OCI-LY1 (cell line): ENCODE results near the gene SWAP70.
A peak's percentile ranks its signal among the peaks of the same experiment; 100 is the strongest.

Experiments
- H2AFZ ChIP-seq: fragments of 200-600 bp; sonication (generic), shearing (Covaris generic); 2 replicates; pipeline ENCODE4 v1.6.0; 2014; ENCODE audit warnings: antibody characterized with exemption, mild to moderate bottlenecking, low read length
- H3F3A ChIP-seq: fragments of 200-600 bp; sonication (generic), shearing (Covaris generic); 2 replicates; pipeline ENCODE4 v1.6.0; 2014; ENCODE audit warnings: mild to moderate bottlenecking, antibody characterized with exemption, low read length, moderate library complexity; ENCODE audit not compliant: insufficient read depth
- H3K27ac ChIP-seq: fragments of 200-600 bp; sonication (generic); 2 replicates; pipeline ENCODE4 v1.5.1; 2014; ENCODE audit warnings: low read length, mixed run types, mild to moderate bottlenecking, low read depth; ENCODE audit not compliant: poor library complexity, severe bottlenecking
- H3K27me3 ChIP-seq: fragments of 200-600 bp; sonication (generic); 2 replicates; pipeline ENCODE4 v1.6.0; 2014; ENCODE audit warnings: antibody characterized with exemption, mild to moderate bottlenecking, low read length, moderate library complexity; ENCODE audit not compliant: insufficient read depth
- H3K36me3 ChIP-seq: fragments of 200-600 bp; sonication (generic); 2 replicates; pipeline ENCODE4 v1.6.1; 2014; ENCODE audit warnings: mild to moderate bottlenecking, antibody characterized with exemption, low read length, moderate library complexity, mixed read lengths; ENCODE audit not compliant: insufficient read depth
- H3K4me1 ChIP-seq: fragments of 200-600 bp; sonication (generic); 2 replicates; pipeline ENCODE4 v1.5.1; 2014; ENCODE audit warnings: mild to moderate bottlenecking, low read length, moderate library complexity; ENCODE audit not compliant: insufficient read depth, severe bottlenecking
- H3K4me2 ChIP-seq: fragments of 200-600 bp; sonication (generic), shearing (Covaris generic); 2 replicates; pipeline ENCODE4 v1.6.1; 2014; ENCODE audit warnings: low read length
- H3K4me3 ChIP-seq: fragments of 200-600 bp; sonication (generic); 2 replicates; pipeline ENCODE4 v1.5.1; 2014; ENCODE audit warnings: low read length, low read depth, mild to moderate bottlenecking, mixed read lengths; ENCODE audit not compliant: poor library complexity, severe bottlenecking
- H3K79me2 ChIP-seq: fragments of 200-600 bp; shearing (Covaris generic); 2 replicates; pipeline ENCODE4 v1.6.1; 2016; ENCODE audit warnings: mixed run types, low read length, mixed read lengths; ENCODE audit not compliant: insufficient read depth
- H3K9ac ChIP-seq: fragments of 200-600 bp; sonication (generic), shearing (Covaris generic); 2 replicates; pipeline ENCODE4 v1.6.1; 2014; ENCODE audit warnings: mild to moderate bottlenecking, low read length, mixed read lengths
- H3K9me2 ChIP-seq: fragments of 200-600 bp; sonication (generic), shearing (Covaris generic); 2 replicates; pipeline ENCODE4 v1.6.1; 2014; ENCODE audit warnings: low read depth, mild to moderate bottlenecking, low read length, mixed read lengths
- H3K9me3 ChIP-seq: fragments of 200-600 bp; shearing (Covaris generic); 2 replicates; pipeline ENCODE4 v1.6.1; 2014; ENCODE audit warnings: low read length, mixed read lengths
- H4K20me1 ChIP-seq: fragments of 200-600 bp; sonication (generic), shearing (Covaris generic); 2 replicates; pipeline ENCODE4 v1.6.0; 2016; ENCODE audit warnings: mild to moderate bottlenecking, low read length; ENCODE audit not compliant: insufficient read depth
- EZH2 ChIP-seq: fragments of 200-600 bp; sonication (generic), shearing (Covaris generic); IDR thresholded peaks from 2 replicates; pipeline ENCODE4 v1.8.0; 2017; ENCODE audit warnings: borderline replicate concordance, mixed run types, mild to moderate bottlenecking, antibody characterized with exemption, low read length, moderate library complexity, mixed read lengths
- TF ChIP-seq, protein P1 (sequence below): fragments of 200-600 bp; sonication (generic), shearing (Covaris generic); IDR thresholded peaks from 2 replicates; pipeline ENCODE4 v1.5.1; 2017; ENCODE audit warnings: mild to moderate bottlenecking, antibody characterized with exemption, low read length, moderate library complexity, mixed read lengths

Gene SWAP70

DNA sequence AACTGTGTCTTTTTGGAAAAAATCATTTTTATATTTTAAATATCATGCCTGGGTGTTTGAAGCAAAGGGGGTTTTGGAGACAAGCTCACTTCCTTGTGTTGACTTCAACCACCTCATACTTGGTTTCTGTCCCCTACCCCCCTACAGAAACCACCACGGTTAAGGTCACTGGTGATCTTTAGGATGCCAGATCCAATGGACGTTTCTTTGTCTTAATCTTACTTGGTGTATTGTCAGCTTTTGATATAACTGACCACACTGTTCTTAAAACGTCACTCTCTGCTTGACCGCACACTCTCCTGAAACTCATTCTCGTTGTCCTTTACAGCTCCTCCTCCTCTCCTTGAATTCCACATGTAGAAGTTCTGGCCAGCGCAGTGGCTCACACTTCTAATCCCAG lies 34.8 kb upstream of the SWAP70 start:
- H3K4me2 ChIP-seq, result no peak overlapping the region; the same call in 1 of the 2 replicates
- H3F3A ChIP-seq, result no peaks in the 10 kb centered on the region

DNA sequence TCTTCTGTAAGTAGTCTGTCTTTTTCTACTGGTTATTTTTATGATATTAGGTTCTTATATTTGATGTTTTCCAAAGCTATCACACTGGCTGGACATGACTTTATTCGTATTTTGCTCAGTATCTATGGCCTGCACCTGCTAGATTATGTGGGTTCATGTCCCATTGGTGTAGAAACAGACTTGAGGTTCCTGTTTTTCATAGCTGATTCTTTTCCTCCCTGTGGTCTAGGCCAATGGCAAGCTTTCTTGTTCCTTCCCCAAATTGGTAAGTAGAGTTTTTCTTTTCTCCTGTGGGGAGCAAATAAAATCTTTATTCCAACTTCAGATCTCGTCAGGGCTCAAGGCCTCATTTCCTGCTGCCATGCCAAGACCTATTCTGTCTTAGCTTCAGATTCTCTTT lies 30.2 kb upstream of the SWAP70 start:
- no peak for TF ChIP-seq EZH2
- TF ChIP-seq, protein P1, sequence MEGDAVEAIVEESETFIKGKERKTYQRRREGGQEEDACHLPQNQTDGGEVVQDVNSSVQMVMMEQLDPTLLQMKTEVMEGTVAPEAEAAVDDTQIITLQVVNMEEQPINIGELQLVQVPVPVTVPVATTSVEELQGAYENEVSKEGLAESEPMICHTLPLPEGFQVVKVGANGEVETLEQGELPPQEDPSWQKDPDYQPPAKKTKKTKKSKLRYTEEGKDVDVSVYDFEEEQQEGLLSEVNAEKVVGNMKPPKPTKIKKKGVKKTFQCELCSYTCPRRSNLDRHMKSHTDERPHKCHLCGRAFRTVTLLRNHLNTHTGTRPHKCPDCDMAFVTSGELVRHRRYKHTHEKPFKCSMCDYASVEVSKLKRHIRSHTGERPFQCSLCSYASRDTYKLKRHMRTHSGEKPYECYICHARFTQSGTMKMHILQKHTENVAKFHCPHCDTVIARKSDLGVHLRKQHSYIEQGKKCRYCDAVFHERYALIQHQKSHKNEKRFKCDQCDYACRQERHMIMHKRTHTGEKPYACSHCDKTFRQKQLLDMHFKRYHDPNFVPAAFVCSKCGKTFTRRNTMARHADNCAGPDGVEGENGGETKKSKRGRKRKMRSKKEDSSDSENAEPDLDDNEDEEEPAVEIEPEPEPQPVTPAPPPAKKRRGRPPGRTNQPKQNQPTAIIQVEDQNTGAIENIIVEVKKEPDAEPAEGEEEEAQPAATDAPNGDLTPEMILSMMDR, result no peak
- no peaks in the 10 kb centered on the region for H3K27me3 ChIP-seq
- H3K79me2 ChIP-seq, result no peaks in the 10 kb centered on the region
- peaks cover 5% of the 10 kb centered on the region; the same call in 1 of the 2 replicates for H3K36me3 ChIP-seq
- H3K4me3 ChIP-seq, result no peak overlapping the region
- H3K27ac ChIP-seq, result no peak overlapping the region
- no peak overlapping the region for H2AFZ ChIP-seq
- peaks cover 12% of the 10 kb centered on the region for H3K4me1 ChIP-seq
- peaks cover 9% of the 10 kb centered on the region for H3K9me3 ChIP-seq
- H3K4me2 ChIP-seq, result no peak overlapping the region
- no peaks in the 10 kb centered on the region for H3K9me2 ChIP-seq
- no peaks in the 10 kb centered on the region for H3F3A ChIP-seq
- no peaks in the 10 kb centered on the region for H4K20me1 ChIP-seq
- no peak overlapping the region for H3K9ac ChIP-seq

More for the DNA sequence above, 34.8 kb upstream of the SWAP70 start:
- H3K9ac ChIP-seq, result no peak overlapping the region; the same call in 1 of the 2 replicates
- H3K4me3 ChIP-seq, result no peak overlapping the region
- peaks cover 56% of the 10 kb centered on the region for H3K4me1 ChIP-seq
- H3K9me3 ChIP-seq, result peaks cover 8% of the 10 kb centered on the region
- H3K27ac ChIP-seq, result peak overlapping the region; percentile 65
- H3K79me2 ChIP-seq, result no peaks in the 10 kb centered on the region
- H3K9me2 ChIP-seq, result no peaks in the 10 kb centered on the region
- no peaks in the 10 kb centered on the region for H4K20me1 ChIP-seq
- peak overlapping the region; percentile 71 for H2AFZ ChIP-seq
- TF ChIP-seq EZH2, result no peak
- TF ChIP-seq, protein P1, result no peak
- peaks cover 5% of the 10 kb centered on the region; the same call in 1 of the 2 replicates for H3K36me3 ChIP-seq
- no peaks in the 10 kb centered on the region for H3K27me3 ChIP-seq

DNA sequence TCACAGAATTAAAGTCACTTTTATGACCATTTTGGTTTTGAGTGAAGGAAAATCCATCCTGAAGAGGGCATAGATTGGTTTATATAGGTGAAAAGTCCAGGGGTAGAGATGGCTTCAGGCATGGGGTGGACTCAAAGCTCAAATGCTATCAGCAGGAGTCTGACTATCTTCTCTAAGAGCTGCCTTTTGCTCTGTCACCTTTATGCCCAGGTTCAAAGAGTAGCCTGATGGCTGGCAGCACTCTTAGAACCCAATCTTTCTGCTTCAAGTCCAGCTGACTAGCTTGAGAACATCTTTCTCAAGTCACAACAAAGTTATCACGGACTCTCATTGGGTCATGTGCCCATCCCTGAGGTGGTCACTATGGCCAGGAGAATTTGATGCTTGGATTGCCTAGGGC lies 27.2 kb upstream of the SWAP70 start:
- peaks cover 9% of the 10 kb centered on the region for H3K9me3 ChIP-seq
- H3K79me2 ChIP-seq, result no peaks in the 10 kb centered on the region
- no peak overlapping the region for H3K4me2 ChIP-seq
- no peaks in the 10 kb centered on the region for H3K27me3 ChIP-seq
- no peak overlapping the region for H3K9ac ChIP-seq
- no peak overlapping the region for H2AFZ ChIP-seq
- no peaks in the 10 kb centered on the region for H4K20me1 ChIP-seq
- H3K4me3 ChIP-seq, result no peak overlapping the region
- TF ChIP-seq, protein P1, result no peak
- no peak for TF ChIP-seq EZH2
- no peaks in the 10 kb centered on the region for H3F3A ChIP-seq
- H3K9me2 ChIP-seq, result no peaks in the 10 kb centered on the region
- peaks cover 27% of the 10 kb centered on the region for H3K4me1 ChIP-seq
- peaks cover 5% of the 10 kb centered on the region; the same call in 1 of the 2 replicates for H3K36me3 ChIP-seq
- H3K27ac ChIP-seq, result peak overlapping the region; percentile 25
